GM19035 (cell line): ENCODE results near the gene SLC12A9.
"Not testable (repeated sequence)": the region's sequence is repeated elsewhere in the genome, so short reads cannot be mapped to it uniquely, and the experiment has no call there.

ENCODE experiments used
- ATAC-seq: cut with Tn5 transposase; IDR thresholded peaks from one replicate; pipeline ENCODE4 v1.9.1; 2021; ENCODE audit not compliant: unreplicated experiment

Gene SLC12A9

DNA sequence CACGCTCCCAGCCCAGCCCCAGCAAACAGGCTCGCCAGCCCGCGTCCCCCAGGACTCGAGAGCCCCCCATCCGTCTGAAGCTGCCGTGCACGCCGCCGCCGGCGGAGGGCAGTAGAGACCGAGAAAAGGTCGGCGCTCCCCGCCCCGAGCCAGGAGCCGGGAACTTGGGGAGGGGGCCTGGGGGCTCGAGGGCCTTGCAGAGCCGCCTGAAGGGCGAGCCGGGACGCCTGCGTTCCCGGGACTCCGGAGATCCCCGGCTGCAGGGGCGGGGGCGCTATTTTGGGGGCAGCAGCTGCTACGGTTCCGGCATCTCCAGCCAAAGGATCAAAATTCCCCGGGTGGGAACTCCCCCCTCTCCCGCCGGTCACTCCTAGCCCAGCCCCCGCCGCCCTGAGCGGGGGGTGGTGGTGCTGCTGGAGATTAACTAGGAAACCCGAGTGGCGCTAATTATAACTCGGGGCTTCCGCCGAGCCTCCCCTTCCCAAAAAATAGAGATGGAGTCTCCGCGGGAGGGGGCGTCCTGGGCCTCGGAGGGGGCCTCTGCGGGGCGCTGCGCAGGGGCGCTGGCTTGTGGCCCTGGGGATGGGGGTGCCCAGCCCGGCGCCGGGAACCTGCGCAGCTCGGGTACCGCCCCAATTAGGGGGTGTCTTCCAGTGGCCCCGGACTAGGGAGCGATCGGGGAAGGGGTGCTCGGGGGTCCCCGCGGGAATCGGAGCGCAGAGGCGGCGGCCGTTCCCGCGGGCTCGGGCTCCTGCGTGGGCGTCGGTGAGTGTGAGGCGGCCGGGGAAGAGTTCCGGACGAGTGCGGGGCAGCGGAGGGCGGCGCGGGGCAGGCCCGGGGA is 42.6 kb downstream of the SLC12A9 start:
- ATAC-seq, result no peak

DNA sequence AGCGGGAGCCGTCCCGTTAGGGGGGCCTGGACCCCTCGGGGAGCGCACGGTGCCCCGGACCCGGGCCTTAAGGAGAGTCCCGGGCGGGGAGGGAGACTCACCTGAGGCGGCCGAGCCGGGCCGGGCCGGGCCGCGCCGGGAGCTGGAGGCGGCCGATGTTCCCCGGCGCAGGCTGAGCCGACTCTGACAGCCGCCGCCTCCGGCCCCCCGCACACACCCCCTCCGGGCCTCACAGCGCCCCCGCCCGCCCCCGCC is 43.1 kb downstream of the SLC12A9 start, which contains the start of gene ACHE:
TSS of gene ACHE (minus strand) at position 188 of the 255 bp plus-strand sequence. CDS start 1,656 bp downstream, outside the sequence.
- ATAC-seq, result no peak

DNA sequence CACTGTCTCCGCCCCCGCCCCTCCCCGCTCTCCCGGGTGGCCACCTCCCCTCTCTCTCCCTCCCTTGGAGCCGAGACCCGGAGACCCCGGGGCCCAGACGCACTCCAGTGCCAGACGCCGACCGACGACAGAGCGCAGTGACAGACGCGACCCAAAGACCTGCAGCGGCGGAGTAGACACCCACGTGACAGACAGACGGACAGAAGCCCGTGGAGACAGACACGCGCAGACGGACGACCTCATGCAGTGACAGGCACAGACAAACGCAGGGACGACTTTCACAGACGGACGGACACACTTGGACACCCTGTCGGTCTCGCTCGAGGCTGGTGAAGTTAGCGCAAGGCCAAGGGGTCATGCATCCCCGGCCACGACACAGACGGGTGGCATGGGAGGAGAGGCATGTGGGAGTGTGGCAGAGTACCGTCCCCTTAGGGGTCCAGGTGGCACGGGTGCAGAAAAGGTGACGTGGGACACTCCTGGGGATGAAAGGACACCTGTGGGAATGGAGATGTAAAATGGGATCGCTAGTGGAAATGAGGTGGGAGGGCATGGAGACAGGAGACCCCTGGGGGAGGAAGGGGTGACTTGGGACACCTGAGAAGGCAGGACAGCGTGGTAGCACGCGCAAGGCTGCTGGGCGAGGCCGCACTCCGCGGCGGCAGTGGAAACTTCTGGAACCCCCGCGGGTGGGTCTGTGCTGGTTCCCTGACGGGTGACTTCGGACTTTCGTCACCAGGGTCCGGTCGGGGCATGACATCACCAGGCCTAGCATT is 43.6 kb downstream of the SLC12A9 start:
- no peak for ATAC-seq

DNA sequence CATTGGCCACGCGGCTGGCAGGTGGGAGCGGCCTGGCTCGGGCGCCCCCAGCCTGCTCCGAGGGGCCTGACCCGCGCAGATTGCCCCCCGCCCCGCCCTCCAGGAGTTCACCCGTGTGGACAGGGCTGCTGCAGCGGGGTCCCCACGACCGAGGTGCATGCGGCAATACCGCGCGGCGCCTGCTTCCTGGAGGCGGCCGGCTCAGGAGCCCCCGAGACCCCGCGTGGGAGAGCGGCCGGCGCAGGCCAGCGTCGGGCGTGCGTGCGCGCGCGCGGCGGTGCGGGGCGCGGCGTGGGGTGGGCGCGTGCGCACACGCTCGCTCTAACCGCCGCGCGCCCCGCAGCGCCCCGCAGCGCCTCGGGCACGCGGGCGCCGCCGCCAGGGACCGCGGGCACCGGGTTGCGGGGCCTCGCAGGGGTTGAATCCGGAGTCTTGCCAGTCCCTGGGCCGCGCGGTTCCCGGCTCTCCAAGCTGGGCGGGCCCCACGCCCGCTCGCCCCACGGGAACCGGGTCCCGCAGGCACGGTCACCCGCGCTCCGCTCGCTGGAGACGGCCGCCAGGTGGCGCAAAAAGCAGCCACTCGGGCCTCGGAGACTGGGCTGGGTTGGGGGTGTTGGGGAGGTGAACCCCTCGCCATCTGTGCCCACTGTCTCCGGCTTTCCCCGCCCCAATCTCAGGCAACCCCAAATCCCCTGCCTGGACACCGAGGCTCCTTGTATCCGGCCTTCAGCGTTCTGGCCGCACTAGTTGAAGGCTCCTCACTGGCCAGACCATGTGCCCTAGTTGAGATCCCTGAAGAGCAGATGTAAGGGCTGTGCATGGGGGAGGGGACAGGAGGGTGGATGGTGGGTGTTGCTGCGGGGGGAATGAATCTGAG is 44.5 kb downstream of the SLC12A9 start:
- no peak for ATAC-seq

DNA sequence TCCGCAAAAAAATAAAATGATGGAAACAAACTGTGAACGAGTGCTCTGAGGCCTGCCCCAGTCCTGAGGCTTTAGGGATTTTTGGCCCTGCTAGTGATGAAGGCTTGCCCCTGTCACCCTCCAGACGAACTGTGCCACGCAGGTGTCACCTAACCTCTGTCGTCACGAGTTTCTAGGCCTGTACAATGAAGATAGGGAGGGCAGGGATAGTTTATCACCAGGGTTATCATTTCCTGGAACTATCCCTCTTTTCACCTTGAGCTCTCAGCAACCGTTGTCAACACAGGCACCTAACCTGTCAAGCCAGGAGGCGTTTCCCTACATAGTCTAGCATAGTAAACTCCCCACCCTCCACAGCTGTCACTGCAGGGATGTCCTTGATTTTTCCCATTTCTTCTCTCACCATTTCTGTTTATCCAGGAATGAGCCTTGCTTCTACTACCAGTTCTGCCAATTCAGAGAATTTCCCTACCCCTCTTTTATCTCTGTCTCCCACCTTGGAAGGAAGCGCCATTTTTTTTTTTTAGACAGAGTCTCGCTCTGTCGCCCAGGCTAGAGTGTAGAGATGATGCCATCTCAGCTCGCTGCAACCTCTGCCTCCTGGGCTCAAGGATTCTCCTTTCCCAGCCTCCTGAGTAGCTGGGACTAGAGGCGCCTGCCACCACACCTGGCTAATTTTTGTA is 45.4 kb downstream of the SLC12A9 start:
- no peak for ATAC-seq

DNA sequence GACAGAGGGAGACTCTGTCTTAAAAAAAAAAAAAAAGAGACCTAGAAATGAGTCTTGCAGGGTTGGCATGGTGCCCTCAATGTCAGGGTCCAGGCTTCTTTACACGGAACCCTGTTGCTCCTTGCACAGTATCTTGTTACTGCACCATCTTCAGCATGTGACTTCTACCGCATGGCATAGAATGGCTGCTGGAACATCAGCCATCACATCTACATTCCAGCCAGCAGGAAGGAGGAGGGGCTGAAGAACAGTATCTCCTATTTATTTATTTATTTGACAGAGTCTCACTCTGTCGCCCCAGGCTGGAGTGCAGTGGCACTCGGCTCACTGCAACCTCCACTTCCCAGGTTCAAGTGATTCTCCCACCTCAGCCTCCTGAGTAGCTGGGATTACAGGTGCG is 46.9 kb downstream of the SLC12A9 start:
- ATAC-seq, result no peak

DNA sequence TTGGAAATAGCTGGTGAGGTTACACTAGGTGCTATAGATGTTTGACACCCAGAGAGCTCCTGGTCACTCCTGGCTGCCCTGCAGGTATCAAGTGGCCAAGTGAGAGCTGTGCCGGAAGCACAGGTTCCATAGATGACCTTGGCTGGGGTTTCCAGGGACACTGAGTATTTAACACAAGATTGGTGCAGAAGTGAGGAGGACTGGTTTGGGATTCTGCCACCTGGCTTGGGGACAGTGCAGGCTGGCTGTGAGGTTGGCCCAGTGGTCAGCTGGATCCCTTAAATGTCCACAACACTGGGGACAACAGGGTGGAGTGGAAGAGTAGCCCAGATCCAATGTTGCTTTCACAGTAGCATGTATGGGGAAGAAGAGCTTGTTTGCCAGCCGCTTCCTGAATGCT is 48.5 kb downstream of the SLC12A9 start:
- ATAC-seq, result no peak

DNA sequence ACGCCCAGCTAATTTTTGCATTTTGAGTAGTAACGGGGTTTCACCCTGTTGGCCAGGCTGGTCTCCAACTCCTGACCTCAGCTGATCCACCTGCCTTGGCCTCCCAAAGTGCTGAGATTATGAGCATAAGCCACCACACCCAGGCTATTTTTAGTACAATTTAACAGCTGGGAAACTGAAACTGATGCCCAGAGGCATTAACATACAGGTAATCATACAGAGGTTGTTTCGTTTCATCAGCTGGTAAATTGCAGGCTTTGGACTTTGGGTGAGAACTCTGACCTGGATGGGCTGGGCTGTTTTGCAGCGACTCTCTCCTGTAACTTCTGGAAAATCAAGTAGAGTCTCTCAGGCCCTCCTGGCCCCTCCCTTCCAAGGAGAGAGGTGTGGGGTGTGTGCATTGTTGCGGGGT is 49.4 kb downstream of the SLC12A9 start:
- no peak for ATAC-seq

DNA sequence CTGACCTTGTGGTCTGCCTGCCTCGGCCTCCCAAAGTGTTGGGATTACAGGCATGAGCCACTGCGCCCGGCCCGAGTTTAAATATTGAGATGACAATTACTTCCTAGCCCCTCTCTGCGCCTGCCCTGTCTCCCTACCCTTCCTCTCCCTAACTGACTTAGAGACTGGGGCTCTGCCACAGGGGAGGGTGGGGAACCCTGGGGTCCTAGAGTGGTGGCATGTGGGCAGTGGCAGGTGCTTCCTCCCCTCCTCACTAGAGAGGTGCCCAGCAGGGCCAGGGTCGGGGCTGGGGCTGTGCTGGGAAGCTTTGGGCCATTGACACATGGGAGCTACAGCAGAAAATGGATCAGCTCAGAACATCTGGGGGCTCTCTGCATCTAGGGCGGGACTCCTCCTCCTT is 50.1 kb downstream of the SLC12A9 start:
- no peak for ATAC-seq

DNA sequence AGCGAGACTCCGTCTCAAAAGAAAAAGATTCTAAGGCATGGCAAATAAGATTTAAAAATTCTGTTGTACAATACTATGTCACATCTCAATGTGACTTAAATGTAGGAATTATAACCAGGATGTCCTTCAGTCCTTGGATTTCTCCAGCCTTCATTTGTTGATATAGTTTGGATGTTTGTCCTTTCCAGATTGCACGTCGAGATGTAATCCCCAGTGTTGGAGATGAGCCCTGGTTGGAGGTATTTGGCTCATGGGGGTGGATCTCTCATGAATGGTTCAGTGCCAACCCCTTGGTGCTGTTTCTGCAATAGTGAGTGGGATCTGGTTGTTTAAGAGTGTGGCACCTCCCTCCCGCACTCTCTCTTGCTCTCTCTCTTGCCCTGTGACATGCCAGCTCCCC is 56.0 kb downstream of the SLC12A9 start:
- no peak for ATAC-seq

DNA sequence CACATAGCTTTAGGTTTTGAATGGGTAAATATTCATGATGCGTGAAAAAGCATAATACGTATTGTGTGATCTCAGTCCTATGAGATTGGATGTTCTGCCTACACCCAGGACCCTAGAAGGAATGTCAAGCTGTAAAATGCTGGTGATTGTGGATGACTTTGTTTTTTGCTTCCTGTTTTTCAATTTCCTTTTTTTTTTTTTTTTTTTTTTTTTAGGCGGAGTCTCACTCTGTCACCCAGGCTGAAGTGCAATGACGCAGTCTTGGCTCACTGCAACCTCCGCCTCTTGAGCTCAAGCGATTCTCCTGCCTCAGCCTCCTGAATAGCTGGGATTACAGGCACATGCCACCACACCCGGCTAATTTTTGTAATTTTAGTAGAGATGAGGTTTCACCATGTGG is 57.9 kb downstream of the SLC12A9 start:
- not testable (repeated sequence) for ATAC-seq

DNA sequence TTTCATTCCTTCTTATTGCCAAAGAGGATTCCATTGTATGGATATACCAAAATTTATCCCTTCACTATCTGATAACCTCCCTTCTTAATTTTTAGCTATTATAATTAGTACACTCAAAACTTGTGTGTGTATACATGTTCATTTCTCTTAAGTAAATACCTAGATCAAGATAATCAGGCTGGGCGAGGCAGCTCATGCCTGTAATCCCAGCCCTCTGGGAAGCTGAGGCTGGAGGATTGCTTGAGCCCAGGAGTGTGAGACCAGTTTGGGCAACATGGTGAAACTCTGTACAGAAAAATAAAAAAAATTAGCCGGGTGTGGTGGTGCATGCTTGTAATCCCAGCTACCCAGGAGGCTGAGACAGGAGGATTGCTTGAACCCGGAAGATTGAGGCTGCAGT is 59.0 kb downstream of the SLC12A9 start:
- no peak for ATAC-seq

DNA sequence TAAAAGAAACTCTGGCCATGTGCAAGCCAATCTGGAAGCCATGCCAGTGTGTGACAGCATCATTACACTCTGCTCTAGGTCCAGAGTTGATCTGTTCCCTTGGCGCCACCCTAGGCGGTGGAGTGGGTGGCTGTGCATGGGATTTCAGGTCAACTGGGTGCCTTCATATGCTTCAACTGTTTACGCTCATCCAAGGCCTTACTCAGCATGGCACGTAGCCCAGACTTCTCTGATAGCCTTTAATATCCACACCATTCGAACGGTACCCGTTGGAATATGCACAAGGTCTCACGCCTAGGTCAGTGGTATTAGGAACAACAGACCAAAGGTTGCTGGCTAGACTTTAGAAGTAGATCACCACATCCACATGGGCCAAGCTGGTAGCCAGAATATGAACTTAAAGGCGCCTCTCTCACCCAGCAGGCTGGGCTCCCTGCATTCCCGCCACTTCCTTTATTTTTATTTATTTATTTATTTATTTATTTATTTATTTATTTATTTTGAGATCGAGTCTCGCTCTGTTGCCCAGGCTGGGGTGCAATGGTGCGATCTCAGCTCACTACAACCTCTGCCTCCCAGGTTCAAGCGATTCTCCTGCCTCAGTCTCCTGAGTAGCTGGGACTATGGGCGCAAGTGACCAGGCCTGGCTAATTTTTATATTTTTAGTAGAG is 61.8 kb downstream of the SLC12A9 start:
- no peak for ATAC-seq

DNA sequence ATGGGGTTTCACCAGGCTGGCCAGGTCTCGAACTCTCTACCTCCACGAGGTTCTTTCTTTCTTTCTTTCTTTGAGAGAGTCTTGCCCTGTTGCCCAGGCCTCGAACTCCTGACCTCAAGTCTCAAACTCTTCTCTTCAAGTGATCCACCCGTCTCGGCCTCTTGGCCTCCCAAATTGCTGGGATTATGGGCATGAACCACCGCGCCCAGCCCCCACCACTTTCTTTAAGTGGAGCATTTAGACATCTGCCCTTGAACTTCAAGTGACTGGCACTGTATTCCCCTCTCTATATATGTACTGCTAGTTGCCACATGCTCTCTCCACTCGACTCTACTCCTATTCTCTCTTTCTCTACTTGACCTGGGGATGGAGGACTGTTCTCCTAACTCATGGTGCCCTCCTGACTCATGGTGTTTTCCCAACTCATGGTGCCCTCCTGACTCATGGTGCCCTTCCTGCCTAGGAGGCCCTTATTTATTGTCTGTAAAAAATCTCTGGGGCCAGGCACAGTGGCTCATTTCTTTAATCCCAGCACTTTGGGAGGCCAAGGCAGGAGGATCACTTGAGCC is 62.5 kb downstream of the SLC12A9 start:
- ATAC-seq, result no peak
